Erythroblast (primary cell): Measurements from ENCODE around the gene DDX50.
"Not testable (repeated sequence)": the region's sequence is repeated elsewhere in the genome, so short reads cannot be mapped to it uniquely, and the experiment has no call there.

Source experiments
- DNase-seq, 2 experiments: peaks; one replicate each; lab custom pipeline; 2025; lab: John Stamatoyannopoulos, UW
- GATA1 ChIP-seq: IDR thresholded peaks from 2 replicates; pipeline ENCODE4 v1.6.1; 2011; ENCODE audit warnings: low read depth, mild to moderate bottlenecking, control low read depth, low read length, moderate library complexity
- POLR2A ChIP-seq: IDR thresholded peaks from 2 replicates; pipeline ENCODE4 v1.6.1; 2011; ENCODE audit warnings: mild to moderate bottlenecking, low read length

The DDX50 gene

DNA sequence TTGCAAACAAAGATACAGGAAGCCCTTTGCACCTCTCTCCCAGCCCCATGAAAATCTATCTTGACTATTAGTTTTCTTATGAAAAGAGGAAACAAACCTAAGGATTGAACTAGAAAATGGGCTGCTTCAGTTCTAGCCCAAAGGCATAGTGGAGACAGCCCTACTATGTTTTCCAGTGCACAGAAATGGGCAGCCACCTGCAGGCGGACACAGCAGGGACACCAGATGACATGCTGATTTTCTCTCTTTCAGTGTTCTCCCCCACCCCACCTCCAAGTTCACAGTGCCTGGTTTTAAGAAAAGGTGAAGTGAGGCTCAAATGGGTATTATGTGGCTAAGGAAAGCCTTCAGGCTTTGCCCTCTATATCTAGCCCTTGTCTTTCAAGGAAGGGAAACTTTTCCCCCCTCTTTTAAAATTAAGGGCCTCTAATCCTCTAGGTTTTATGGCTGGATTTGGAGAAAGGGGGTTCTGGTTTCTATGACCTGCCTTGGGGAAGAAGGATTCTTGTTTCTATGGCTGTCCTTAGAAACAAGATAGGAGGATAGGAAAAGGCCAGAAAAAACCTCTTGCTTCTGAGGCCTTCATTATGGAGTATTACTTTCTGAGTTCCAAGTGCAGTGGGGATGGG lies 23.5 kb upstream of the DDX50 start:
- TF ChIP-seq GATA1 (no peak), POLR2A (no peak)
- DNase-seq, result no peak

- DNase-seq, result no peak
- TF ChIP-seq POLR2A (no peak), GATA1 (no peak)
Measured at GRCh38 chr10:68878496-68878895, 22.6 kb upstream of the DDX50 start.

- no peak for TF ChIP-seq POLR2A
- TF ChIP-seq GATA1, result no peak
- no peak for DNase-seq
Measured at GRCh38 chr10:68879628-68880027, 21.5 kb upstream of the DDX50 start.

- DNase-seq, result no peak
- TF ChIP-seq POLR2A (no peak), GATA1 (no peak)
Measured at GRCh38 chr10:68880181-68880580, 20.9 kb upstream of the DDX50 start.

- TF ChIP-seq GATA1 (no peak), POLR2A (no peak)
- no peak for DNase-seq
Measured at GRCh38 chr10:68895041-68895440, 6.1 kb upstream of the DDX50 start.

DNA sequence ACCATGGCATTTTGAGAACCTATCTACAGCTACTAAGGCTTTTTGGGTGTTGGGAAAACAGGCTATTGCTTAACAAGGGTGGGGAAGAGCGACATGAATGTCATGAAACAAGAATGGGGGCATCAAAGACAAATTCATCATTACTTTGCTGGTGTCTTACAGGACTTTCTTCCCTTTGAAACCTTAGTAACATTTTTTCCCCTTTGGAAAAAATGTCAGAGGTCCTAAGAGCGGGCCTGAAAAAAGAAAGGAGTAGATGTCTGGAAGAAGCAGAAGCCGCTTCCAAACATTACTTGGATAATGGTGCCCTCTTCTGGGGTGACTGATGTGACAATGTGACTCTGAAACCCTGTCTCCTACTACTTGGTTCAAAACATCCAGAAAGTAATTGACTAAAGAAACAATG lies 3.8 kb upstream of the DDX50 start:
- TF ChIP-seq POLR2A (no peak), GATA1 (no peak)
- DNase-seq, result peak; percentile 60 to 72

- DNase-seq, result no peak
- TF ChIP-seq GATA1 (no peak), POLR2A (no peak)
Measured at GRCh38 chr10:68899186-68899745, 1.8 kb upstream of the DDX50 start.

GRCh38 chr10:68900427-68901104 lies 549 bp upstream of the DDX50 start:
- TF ChIP-seq POLR2A (no peak), GATA1 (no peak)
- DNase-seq, result no peak

DNA sequence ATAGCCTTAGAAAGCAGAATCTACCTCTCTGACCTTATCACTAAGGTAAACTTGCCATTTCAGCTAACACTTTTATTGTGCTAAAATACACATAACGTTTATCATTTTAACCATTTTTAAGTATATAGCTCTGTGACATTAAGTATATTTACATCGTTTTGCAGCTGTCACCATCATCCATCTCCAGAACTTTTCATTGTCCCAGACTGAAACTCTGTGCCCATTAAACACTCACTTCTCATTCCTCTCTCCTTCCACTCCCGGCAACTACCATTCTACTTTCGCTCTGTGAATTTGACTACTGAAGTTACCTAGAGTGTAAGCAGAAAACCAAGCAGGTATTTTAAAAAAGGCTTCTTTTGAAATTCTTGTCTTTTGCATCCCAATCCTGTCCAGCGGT lies 1.3 kb downstream of the DDX50 start:
- TF ChIP-seq POLR2A (no peak), GATA1 (no peak)
- peak in 1 of 2 experiments; percentile 15 for DNase-seq

DNA sequence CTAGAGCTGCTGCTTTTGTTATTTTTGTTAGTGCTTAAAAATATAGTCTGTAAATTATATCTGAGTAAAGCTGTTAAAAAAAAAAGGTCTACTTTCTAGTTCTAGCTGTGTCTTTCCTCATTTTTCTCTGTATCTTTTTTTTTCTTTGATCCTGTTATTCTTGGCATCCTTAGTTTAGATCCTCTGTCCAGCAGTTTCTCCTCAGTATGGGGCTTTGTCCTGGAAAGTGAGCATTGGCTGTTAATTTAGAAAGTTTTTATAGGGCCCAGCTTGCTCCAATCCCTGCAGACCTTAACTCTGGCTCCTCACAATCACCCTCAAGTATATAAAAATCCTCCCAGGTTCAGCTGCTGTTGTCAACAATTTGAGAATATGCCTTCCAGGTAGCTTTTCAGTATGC lies 23.5 kb downstream of the DDX50 start:
- no peak for TF ChIP-seq POLR2A
- TF ChIP-seq GATA1, result no peak
- DNase-seq, result no peak

DNA sequence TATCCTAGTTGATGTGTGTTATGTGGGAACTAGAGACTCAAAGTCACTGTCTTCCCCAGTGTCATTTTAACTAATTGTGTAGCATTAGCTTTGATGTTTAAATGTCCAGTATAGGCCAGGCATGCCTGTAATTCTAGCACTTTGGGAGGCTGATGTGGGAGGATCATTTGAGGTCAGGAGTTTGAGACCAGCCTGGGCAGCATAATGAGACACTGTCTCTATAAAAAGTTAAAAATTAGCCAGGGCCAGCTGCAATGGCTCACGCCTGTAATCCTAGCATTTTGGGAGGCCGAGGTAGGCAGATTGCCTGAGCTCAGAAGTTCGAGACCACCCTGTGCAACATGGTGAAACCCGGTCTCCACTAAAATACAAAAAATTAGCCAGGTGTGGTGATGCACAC lies 24.4 kb downstream of the DDX50 start:
- no peak for DNase-seq
- TF ChIP-seq GATA1 (no peak), POLR2A (no peak)

- DNase-seq, result not testable (repeated sequence)
Measured at GRCh38 chr10:68929157-68929556, 28.0 kb downstream of the DDX50 start.

DNA sequence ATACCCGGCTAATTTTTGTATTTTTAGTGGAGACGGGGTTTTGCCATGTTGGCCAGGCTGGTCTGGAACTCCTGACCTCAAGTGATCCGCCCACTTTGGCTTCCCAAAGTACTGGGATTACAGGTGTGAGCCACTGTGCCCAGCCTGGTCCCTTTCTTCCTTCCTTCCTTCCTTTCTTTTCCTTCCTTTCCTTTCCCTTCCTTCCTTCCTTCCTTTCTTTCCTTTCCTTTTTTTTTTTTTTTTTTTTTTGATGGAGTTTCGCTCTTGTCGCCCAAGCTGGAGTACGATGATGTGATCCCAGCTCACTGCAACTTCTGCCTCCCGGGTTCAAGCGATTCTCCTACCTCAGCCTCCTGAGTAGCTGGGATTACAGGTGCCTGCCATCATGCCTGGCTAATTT lies 28.8 kb downstream of the DDX50 start:
- DNase-seq, result not testable (repeated sequence)

GRCh38 chr10:68932860-68933259 lies 31.7 kb downstream of the DDX50 start:
- not testable (repeated sequence) for DNase-seq

DNA sequence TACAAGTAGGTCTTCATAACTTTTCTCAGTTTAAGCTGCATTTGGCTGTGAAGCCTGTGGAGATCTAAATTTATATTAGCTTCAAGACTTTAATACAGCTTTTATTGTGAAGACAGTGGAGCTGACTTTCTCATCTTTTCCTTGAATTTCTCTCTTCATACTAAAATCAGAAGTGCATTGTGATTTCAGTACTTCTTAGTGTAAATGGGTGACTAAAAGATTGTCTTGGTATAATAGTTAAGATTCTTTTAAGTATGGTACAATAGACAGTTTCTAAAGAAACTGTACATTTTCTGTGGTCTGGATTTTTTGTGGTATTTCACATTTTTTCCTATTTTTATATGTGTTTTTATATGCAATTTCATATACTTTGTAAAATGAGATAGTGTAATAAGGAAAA lies 33.9 kb downstream of the DDX50 start:
- DNase-seq, result no peak
- no peak for TF ChIP-seq GATA1
- TF ChIP-seq POLR2A, result no peak

DNA sequence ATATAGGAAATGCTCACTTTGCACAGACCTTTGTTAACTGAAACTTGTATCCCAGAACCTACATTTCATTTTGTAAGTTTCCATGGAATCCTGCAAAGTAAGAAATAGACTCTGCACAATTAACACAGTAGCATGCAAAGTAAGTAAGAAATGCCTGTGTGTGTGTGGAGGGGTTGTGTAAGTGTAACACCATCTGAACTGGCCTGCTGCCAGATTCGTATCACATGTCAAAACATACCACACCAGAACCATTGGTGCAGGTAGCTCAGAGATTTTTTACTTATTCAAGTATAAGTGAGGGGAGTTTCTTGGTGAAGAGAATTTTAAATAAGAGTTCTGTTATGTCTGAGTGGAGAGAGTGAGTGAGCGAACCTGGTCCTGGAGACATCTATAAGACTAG lies 37.0 kb downstream of the DDX50 start:
- peak in 1 of 2 experiments; percentile 18 for DNase-seq
- no peak for TF ChIP-seq GATA1
- no peak for TF ChIP-seq POLR2A
